NCI-H345 (cell line): ENCODE results near the gene DDX21.
A peak's percentile ranks its signal among the peaks of the same experiment; 100 is the strongest.
"Not testable (repeated sequence)": the region's sequence is repeated elsewhere in the genome, so short reads cannot be mapped to it uniquely, and the experiment has no call there.

ENCODE experiments used
- DNase-seq: peaks from one replicate; lab custom pipeline; 2025; lab: John Stamatoyannopoulos, UW

DDX21 gene

GRCh38 chr10:68955832-68956532 lies at the start of gene DDX21:
Gene DDX21, plus strand, starts transcription at chr10:68956170. Its CDS starts 56 bp downstream, at chr10:68956226.
- DNase-seq = peak; percentile 82

- DNase-seq = no peak
Measured at GRCh38 chr10:68924593-68924992, 31.4 kb upstream of the DDX21 start.

GRCh38 chr10:68925489-68925888 lies 30.5 kb upstream of the DDX21 start:
- no peak for DNase-seq

- not testable (repeated sequence) for DNase-seq
Measured at GRCh38 chr10:68929157-68929556, 26.8 kb upstream of the DDX21 start.

- not testable (repeated sequence) for DNase-seq
Measured at GRCh38 chr10:68929888-68930287, 26.1 kb upstream of the DDX21 start.

GRCh38 chr10:68932860-68933259 lies 23.1 kb upstream of the DDX21 start:
- DNase-seq = not testable (repeated sequence)

GRCh38 chr10:68934994-68935393 lies 21.0 kb upstream of the DDX21 start:
- DNase-seq = no peak

GRCh38 chr10:68938117-68938516 lies 17.9 kb upstream of the DDX21 start:
- no peak for DNase-seq

- DNase-seq = no peak
Measured at GRCh38 chr10:68938884-68939283, 17.1 kb upstream of the DDX21 start.

GRCh38 chr10:68940917-68941316 lies 15.1 kb upstream of the DDX21 start:
- DNase-seq = not testable (repeated sequence)

GRCh38 chr10:68950598-68950997 lies 5.4 kb upstream of the DDX21 start:
- DNase-seq = no peak

- no peak for DNase-seq
Measured at GRCh38 chr10:68954904-68955303, 1.1 kb upstream of the DDX21 start.

- no peak for DNase-seq
Measured at GRCh38 chr10:68955355-68955831, 577 bp upstream of the DDX21 start.

- DNase-seq = no peak
Measured at GRCh38 chr10:68957284-68957615, 1.3 kb downstream of the DDX21 start.

GRCh38 chr10:68957654-68958053 lies 1.7 kb downstream of the DDX21 start:
- no peak for DNase-seq

- DNase-seq = no peak
Measured at GRCh38 chr10:68959695-68960527, 3.9 kb downstream of the DDX21 start.

GRCh38 chr10:68963151-68963550 lies 7.2 kb downstream of the DDX21 start:
- no peak for DNase-seq

- DNase-seq = no peak
Measured at GRCh38 chr10:68973975-68974374, 18.0 kb downstream of the DDX21 start.

GRCh38 chr10:68975936-68976473 lies 20.0 kb downstream of the DDX21 start:
- not testable (repeated sequence) for DNase-seq

GRCh38 chr10:68979738-68980137 lies 23.8 kb downstream of the DDX21 start:
- DNase-seq = not testable (repeated sequence)

- no peak for DNase-seq
Measured at GRCh38 chr10:68981074-68981473, 25.1 kb downstream of the DDX21 start.

- DNase-seq = no peak
Measured at GRCh38 chr10:68982389-68982788, 26.4 kb downstream of the DDX21 start.

GRCh38 chr10:68987611-68988010 lies 31.6 kb downstream of the DDX21 start:
- DNase-seq = no peak
